HL-60/S4 treated with retinoic acid at 250 ng/mL for 4 days and 3 days (cell line): ENCODE data around the gene NISCH.

Source experiments
- in situ Hi-C: fragments of 300-500 bp; cut with MboI; formaldehyde crosslinking; loops from 2 replicates; pipeline ENCODE4 v1.7.0; 2022; ENCODE audit warnings: low sequenced_read_pairs

NISCH gene

DNA sequence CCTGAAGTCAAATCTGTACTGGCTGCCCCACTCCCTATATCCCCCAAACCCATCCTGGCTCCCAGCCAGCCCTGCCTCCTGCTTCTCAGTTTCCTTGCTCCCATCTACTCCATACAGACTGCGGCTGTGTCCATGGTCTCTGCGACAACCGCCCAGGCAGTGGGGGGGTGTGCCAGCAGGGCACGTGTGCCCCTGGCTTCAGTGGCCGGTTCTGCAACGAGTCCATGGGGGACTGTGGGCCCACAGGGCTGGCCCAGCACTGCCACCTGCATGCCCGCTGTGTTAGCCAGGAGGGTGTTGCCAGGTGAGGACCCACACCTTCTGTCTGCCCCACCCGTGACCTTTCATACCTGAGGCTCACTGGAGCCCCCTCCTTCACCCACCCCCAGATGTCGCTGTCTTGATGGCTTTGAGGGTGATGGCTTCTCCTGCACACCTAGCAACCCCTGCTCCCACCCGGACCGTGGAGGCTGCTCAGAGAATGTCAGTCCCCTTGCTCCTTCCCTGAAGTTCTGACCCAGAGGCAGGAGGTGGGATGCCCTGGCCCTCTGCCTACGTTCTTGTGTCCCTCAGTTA lies 54.4 kb downstream of the NISCH start:
- in situ Hi-C loops, result no loop called here

DNA sequence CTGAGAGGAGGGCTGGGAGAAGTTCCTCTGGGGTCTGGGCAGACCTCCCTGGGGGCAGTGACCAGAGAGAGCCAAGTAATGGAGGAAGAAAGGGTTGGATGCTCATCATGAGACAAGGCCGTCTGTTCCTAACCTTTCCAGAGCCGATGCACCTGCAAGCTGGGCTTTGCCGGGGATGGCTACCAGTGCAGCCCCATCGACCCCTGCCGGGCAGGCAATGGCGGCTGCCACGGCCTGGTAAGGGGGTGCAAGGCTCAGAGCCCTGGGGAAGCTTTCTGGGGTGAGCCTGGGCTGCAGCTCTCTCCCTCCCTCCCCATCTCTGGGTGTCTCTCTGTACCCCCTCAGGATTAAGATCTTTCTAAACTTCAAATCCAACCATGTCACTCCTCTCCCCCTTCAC lies 56.1 kb downstream of the NISCH start:
- in situ Hi-C loops, result no loop called here

DNA sequence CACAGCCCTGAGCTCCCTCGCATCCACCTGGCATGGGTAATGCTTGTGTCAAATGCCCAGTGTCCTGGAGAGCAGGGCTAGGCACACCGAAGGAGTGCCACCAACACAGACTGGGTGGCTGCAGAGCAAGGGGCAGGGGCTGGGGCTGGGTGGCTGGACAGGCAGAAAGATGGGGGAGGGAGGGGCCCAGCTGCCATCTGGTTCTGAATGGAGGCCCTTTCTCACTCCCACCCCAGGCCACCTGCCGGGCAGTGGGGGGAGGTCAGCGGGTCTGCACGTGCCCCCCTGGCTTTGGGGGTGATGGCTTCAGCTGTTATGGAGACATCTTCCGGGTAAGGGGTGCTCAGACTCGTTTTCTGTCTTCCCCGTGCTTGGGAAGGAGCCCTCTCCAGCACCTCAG lies 56.7 kb downstream of the NISCH start:
- in situ Hi-C loops, result no loop called here

DNA sequence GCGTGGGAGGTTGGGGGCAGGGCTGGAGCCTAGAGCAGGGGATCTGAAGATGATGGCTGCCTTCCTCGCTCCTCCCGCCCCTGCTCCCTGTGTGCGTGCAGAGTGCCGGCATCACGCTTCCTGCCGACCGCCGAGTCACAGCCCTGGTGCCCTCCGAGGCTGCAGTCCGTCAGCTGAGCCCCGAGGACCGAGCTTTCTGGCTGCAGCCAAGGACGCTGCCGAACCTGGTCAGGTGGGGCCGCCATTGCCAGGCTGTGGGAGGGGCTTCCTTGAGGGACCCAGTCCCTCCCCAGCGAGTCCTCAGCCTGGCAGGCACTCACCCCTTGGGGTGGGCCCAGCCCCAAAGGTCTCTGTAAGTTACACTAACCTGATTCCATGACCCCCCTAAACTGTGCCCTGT lies 57.3 kb downstream of the NISCH start:
- in situ Hi-C loops, result no loop called here

DNA sequence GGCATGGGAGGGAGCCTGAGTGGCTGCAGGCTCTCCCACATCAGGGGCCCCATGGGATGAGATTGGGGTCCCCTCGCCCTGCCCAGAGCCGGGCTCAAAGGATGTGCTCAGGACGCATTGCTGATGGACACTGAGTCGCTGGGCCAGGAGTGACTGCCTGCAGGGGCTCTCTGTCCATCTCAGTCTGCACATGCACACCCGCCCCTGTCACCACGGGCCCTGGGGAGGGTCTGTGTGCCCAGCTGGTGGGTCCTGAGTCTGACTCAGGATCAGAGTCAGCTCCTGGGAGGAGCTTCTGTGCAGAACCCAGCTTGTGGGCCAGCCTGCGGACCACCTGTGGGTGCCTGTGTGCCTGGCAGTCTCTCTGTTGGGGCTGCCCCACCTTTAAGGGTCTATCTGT lies 57.9 kb downstream of the NISCH start:
- in situ Hi-C loops, result no loop called here

DNA sequence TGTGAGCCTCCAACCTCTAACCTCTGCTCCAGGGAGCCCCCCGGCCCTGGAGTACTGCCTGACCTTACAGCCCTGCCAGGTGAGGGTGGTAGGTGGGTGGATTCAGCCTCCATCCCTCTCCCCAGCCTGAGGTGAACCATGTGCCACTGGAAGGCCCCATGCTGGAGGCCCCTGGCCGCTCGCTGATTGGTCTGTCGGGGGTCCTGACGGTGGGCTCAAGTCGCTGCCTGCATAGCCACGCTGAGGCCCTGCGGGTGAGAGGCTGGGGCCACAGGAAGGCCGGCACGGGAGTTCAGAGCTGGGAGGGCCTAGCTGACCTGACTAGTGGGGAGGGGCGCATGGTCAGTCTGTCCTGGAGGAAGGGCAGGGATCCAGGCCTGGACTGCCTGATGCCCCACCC lies 59.2 kb downstream of the NISCH start:
- in situ Hi-C loops, result no loop called here

DNA sequence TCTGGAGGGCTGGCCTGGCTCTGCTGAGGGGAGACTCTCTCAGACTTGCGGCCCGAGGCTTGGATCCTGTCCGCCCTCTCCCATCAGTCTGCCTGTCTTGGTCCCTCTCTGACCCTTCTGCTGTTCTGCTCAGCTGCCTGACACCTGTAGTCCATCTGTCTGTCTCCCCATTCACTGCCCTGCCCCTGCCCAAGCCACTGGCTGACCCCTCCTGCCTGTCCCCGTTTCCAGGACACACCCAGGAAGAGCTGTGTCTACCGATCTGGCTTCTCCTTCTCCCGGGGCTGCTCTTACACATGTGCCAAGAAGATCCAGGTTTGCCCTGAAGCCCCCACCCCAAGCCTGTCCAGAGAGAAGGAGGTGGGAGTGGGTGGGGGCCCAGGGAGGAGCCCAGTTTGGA lies 59.8 kb downstream of the NISCH start:
- in situ Hi-C loops, result no loop called here

DNA sequence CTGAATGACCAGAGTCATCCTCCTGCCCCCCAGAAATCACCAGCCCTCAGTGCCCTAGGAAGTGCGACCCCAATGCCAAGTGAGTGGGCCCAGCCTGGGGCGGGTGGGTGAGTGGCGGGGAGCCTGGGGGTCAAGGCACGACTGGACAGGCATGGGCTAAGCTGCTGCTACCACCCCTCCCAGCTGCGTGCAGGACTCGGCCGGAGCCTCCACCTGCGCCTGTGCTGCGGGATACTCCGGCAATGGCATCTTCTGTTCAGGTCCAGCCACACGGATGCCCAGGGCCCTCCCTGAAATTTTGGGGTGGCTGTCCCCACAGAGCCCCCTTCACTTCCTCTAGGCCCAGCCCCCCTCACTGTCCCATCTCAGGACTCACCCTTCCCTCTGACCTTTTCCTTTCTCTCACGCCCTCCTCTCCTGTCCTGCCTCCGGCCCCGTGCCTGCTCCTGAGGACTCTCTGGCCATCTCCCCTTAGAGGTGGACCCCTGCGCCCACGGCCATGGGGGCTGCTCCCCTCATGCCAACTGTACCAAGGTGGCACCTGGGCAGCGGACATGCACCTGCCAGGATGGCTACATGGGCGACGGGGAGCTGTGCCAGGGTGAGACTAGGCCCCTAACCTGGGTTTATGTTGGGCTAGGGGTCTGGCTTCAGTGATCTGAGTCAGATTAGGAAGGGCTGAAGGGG lies 61.2 kb downstream of the NISCH start:
- in situ Hi-C loops, result no loop called here

DNA sequence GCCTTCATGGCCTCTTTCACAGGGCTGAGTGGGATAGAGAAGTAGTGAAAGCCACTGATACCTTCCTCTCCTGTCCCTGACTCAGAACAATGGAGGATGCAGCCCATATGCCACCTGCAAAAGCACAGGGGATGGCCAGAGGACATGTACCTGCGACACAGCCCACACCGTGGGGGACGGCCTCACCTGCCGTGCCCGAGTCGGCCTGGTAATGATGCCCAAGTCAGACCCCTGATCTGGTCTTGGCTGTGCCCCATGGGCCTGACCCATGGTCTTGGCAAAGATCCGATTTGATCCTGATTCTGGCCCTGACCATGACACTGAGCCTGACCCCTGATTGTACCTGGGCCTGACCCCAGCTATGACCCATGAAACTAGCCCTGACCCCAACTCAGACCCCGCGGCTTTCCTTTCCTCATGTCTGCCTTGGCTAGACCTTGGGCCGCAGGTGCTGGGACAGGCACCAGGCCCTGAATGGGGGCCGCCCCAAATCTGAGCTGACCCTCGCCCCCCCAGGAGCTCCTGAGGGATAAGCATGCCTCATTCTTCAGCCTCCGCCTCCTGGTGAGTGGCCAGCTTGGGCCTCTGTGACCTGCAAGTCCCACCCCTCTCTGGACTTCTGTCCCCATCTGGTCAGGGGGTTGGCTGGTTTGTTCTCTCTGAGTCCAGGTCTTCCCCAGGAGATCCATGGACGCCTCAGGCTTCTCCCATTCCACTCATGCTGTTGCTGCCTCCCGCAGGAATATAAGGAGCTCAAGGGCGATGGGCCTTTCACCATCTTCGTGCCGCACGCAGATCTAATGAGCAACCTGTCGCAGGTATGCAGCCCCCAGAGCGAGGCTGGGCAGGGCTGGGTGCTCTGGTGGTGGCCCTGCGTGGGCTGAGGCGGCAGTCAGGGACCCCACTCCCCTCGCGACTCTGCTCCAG lies 62.7 kb downstream of the NISCH start:
- in situ Hi-C loops, result no loop called here

DNA sequence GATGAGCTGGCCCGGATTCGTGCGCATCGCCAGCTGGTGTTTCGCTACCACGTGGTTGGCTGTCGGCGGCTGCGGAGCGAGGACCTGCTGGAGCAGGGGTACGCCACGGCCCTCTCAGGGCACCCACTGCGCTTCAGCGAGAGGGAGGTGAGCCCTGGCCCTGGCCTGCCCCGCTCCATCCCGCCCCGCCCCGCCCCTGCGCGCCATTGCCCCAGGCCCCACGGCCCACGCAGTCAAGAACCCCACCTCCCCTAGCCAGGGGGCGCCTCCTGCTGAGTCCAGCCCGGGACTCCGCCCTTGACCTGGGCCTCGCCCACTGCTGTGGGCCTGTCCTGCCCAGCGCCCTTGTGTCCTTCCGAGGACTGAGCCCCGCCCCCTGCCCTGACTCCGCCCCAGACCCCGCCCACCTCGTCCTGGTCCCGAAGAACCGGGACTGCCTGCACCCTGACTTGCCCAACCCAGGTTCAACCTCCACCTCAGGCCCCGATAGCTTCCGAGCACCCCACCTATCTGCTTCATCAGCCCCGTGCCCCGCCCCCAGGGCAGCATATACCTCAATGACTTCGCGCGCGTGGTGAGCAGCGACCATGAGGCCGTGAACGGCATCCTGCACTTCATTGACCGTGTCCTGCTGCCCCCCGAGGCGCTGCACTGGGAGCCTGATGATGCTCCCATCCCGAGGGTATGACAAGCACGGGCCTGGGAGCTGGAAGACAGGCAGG lies 63.5 kb downstream of the NISCH start:
- in situ Hi-C loops, result no loop called here

DNA sequence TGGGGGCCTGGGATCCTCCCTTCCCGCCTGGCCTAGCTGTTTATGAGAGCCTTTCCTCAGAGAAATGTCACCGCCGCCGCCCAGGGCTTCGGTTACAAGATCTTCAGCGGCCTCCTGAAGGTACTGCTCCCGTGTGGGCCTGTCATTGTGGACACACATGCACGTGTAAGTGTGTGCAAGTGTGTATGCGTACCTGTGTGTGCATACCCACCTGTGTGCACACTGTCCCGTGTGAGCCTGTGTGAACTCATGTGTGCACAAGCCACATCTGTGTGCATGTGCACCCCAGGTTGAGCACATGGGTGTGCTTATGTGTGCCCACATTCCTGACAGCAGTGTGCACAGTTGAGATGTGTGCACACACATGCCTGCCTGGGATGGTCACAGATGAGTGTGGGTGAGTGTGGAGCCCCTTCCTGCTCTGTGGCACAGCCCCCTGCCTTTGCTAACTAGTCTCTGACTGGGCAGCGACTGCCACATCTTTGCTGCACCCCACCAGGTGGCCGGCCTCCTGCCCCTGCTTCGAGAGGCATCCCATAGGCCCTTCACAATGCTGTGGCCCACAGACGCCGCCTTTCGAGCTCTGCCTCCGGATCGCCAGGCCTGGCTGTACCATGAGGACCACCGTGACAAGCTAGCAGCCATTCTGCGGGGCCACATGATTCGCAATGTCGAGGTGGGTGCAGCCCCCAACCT lies 64.2 kb downstream of the NISCH start:
- in situ Hi-C loops, result no loop called here

DNA sequence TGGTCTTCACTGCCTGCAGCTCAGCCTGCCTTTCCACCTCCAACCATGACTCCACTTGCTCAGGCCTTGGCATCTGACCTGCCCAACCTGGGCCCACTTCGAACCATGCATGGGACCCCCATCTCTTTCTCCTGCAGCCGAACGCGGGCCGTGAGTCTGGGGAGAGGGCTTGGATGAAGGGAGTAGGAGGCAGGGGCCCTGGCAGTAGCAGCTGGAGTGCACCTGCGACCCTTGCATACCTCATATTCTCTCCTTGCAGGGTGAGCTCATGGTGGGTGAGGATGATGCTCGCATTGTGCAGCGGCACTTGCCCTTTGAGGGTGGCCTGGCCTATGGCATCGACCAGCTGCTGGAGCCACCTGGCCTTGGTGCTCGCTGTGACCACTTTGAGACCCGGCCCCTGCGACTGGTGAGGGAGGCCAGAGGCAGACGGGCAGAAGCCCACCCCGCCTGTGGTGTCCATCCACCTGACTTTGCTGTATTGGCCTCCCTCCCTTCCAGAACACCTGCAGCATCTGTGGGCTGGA lies 64.8 kb downstream of the NISCH start:
- in situ Hi-C loops, result no loop called here

DNA sequence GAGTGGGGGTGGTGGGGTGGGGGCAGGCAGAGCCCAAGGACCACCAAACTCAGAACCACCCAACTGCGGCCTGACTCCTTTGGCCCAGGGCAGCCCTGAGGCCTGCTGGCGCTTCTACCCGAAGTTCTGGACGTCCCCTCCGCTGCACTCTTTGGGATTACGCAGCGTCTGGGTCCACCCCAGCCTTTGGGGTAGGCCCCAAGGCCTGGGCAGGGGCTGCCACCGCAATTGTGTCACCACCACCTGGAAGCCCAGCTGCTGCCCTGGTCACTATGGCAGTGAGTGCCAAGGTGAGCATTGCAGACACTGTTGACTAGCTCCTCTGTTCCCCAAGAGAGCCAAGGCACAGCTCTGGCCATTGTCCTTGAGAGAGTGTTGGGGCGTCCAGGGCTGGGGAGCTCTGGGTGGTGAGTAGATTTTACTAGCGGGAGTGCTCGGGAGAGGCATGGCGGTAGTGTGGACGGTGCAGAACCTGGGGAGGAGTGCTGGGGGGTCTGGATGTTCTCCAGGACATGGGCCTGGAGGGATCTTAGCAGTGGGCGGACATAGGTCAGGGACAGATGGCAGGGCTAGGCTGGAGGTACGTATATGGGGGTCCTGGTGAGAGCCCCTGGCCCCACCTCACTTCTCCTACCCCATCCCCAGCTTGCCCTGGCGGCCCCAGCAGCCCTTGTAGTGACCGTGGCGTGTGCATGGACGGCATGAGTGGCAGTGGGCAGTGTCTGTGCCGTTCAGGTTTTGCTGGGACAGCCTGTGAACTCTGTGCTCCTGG lies 65.5 kb downstream of the NISCH start:
- in situ Hi-C loops, result no loop called here

DNA sequence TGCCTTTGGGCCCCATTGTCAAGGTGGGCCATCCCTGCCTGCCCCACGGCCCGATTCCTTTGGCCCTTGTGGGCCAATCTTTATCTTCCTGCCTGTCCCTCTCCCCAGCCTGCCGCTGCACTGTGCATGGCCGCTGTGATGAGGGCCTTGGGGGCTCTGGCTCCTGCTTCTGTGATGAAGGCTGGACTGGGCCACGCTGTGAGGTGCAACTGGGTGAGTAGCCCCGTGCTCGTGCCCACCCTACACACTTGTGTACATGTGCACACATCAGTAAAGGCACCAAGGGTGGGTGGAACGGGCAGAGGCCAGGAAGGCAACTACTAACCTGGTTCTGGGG lies 66.1 kb downstream of the NISCH start:
- in situ Hi-C loops, result no loop called here

DNA sequence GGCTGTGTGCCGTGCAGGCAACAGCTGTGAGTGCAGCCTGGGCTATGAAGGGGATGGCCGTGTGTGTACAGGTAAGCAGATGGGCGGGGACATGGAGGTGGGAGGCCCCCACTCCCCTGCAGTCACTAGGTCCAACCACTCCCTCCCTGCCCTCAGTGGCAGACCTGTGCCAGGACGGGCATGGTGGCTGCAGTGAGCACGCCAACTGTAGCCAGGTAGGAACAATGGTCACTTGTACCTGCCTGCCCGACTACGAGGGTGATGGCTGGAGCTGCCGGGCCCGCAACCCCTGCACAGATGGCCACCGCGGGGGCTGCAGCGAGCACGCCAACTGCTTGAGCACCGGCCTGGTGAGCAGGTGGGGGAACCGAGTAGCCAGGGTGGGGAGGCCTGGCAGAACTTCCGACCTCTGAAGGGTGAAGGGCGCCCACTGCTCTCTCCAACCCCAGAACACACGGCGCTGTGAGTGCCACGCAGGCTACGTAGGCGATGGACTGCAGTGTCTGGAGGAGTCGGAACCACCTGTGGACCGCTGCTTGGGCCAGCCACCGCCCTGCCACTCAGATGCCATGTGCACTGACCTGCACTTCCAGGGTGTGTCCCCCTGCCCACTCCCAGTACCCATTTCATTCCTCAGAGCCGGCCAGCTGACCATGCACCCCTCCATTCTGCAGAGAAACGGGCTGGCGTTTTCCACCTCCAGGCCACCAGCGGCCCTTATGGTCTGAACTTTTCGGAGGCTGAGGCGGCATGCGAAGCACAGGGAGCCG lies 66.7 kb downstream of the NISCH start:
- in situ Hi-C loops, result no loop called here

DNA sequence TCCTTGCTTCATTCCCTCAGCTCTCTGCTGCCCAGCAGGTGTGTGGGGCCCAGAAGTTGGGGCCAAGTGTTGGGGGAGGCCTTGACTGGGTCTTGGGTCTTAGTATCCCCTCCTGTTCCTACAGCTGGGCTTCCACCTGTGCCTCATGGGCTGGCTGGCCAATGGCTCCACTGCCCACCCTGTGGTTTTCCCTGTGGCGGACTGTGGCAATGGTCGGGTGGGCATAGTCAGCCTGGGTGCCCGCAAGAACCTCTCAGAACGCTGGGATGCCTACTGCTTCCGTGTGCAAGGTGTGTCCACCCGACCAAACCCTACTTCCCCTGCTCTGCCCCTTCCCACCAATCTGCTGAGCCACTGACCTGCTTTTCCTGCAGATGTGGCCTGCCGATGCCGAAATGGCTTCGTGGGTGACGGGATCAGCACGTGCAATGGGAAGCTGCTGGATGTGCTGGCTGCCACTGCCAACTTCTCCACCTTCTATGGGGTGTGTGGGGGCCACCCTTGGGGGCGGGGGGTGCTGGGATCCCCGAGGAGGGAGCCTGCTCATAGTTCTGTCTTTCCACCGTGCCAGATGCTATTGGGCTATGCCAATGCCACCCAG lies 67.3 kb downstream of the NISCH start:
- in situ Hi-C loops, result no loop called here

DNA sequence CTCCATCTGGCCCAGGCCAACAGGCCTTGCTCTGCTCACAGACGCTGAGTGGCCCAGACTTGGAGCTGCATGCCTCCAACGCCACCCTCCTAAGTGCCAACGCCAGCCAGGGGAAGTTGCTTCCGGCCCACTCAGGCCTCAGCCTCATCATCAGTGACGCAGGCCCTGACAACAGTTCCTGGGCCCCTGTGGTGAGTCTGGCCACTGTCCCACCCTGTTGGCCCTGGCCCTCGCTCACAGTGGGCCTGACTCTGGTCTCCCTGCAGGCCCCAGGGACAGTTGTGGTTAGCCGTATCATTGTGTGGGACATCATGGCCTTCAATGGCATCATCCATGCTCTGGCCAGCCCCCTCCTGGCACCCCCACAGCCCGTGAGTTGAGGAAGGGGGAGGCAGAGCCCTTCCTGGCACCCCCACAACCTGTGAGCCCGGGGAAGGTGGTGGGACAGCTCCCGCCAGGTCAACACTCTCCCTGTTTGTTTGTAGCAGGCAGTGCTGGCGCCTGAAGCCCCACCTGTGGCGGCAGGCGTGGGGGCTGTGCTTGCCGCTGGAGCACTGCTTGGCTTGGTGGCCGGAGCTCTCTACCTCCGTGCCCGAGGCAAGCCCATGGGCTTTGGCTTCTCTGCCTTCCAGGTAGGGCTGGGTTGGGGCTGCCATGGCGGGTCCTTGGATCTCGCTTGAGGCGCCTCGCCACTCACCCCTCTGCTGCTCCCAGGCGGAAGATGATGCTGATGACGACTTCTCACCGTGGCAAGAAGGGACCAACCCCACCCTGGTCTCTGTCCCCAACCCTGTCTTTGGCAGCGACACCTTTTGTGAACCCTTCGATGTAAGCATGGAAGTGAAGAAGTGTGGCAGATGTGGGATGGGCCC lies 68.2 kb downstream of the NISCH start:
- in situ Hi-C loops, result no loop called here

DNA sequence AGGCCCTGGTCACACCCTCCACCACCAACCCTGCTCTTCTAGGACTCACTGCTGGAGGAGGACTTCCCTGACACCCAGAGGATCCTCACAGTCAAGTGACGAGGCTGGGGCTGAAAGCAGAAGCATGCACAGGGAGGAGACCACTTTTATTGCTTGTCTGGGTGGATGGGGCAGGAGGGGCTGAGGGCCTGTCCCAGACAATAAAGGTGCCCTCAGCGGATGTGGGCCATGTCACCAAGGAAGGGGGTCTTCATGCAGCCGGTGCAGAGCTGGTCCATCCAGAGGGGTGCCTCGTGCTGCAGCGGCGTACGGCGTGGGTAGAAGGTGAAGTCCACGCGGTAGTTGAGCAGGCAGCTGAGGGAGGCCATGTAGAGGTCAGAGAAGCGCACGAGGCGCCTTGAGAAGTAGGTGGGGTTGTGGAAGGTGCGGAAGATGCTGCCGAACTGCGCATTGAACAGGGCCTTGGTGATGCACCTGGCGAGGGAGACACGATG lies 68.9 kb downstream of the NISCH start:
- in situ Hi-C loops, result no loop called here
